Chondrocyte (in vitro differentiated cells): ENCODE data around the gene ACSF3. TPM values are rescaled to one million over a fixed set of nuclear protein-coding genes. Genes with fewer than 3 reads are reported as not detected.
A peak's percentile ranks its signal among the peaks of the same experiment; 100 is the strongest.

Source experiments
- DNase-seq: peaks from one replicate; pipeline ENCODE4 v3.0.0; 2021; ENCODE audit warnings: mixed read lengths, low spot score
- H3K27ac Mint-ChIP-seq: one replicate; pipeline ENCODE4 v1.8.0; 2021; ENCODE audit warnings: mild to moderate bottlenecking, moderate library complexity, mixed read lengths; ENCODE audit not compliant: unreplicated experiment
- H3K27me3 Mint-ChIP-seq: 2 replicates; pipeline ENCODE4 v1.8.0; 2021; ENCODE audit warnings: low read depth, mixed read lengths
- H3K36me3 Mint-ChIP-seq: 2 replicates; pipeline ENCODE4 v1.8.0; 2021; ENCODE audit warnings: low read depth, mixed read lengths
- H3K4me1 Mint-ChIP-seq: 2 replicates; pipeline ENCODE4 v1.8.0; 2021; ENCODE audit warnings: low read depth, mild to moderate bottlenecking, mixed read lengths
- H3K4me3 Mint-ChIP-seq: one replicate; pipeline ENCODE4 v1.8.0; 2021; ENCODE audit warnings: mild to moderate bottlenecking, moderate library complexity, mixed read lengths; ENCODE audit not compliant: unreplicated experiment
- H3K9me3 Mint-ChIP-seq: 2 replicates; pipeline ENCODE4 v1.8.0; 2021; ENCODE audit warnings: low read depth, mixed read lengths
- CTCF ChIP-seq: fragments of 200-600 bp; sonication (generic); IDR thresholded peaks from 2 replicates; pipeline ENCODE4 v1.5.0; 2021; ENCODE audit warnings: antibody characterized with exemption, mild to moderate bottlenecking, moderate library complexity
- long read RNA-seq: library from polyadenylated mRNA; stranded (forward); transcript quantifications from one replicate; pipeline ENCODE4 v2.0.0, GENCODE V29; 2021
- total RNA-seq: library from RNA; stranded (reverse); gene quantifications from 3 replicates; pipeline ENCODE4 v1.2.1, GENCODE V29; 2021

Gene ACSF3
- 19.5 to 24.4 TPM (median 20.8 TPM) in 3 replicates for total RNA-seq
- long read RNA-seq, full-length matches to known transcripts: 24 of 30 reads
- long read RNA-seq, partial matches to known transcripts: 0 of 30 reads
- long read RNA-seq, other reads (novel, unspliced or antisense): 6 of 30 reads

GRCh38 chr16:89093602-89094251 is at the start of gene ACSF3:
Gene ACSF3 (plus strand): TSS chr16:89093852. CDS start chr16:89100682, 6,830 bp downstream.
- H3K36me3 Mint-ChIP-seq: peaks cover 1% of the 10 kb centered on the region
- no peak for TF ChIP-seq CTCF
- H3K4me3 Mint-ChIP-seq: peak within 1 kb of the TSS; percentile 96
- DNase-seq: no peak
- peak within 1 kb of the TSS; percentile 81 for H3K27ac Mint-ChIP-seq
- H3K27me3 Mint-ChIP-seq: peaks cover 23% of the 10 kb centered on the region
- no peaks in the 10 kb centered on the region for H3K9me3 Mint-ChIP-seq
- peaks cover 22% of the 10 kb centered on the region for H3K4me1 Mint-ChIP-seq

GRCh38 chr16:89044418-89045180 is 49.1 kb upstream of the ACSF3 start:
- Mint-ChIP-seq H3K27me3 (peaks cover 18% of the 10 kb centered on the region), H3K27ac (no peak overlapping the region), H3K4me1 (no peaks in the 10 kb centered on the region), H3K36me3 (no peaks in the 10 kb centered on the region), H3K9me3 (peaks cover 3% of the 10 kb centered on the region), H3K4me3 (no peak overlapping the region)
- DNase-seq: peak; percentile 69
- TF ChIP-seq CTCF: no peak

- Mint-ChIP-seq H3K36me3 (no peaks in the 10 kb centered on the region), H3K9me3 (peaks cover 3% of the 10 kb centered on the region), H3K27me3 (peaks cover 20% of the 10 kb centered on the region), H3K4me1 (no peaks in the 10 kb centered on the region), H3K4me3 (no peak overlapping the region), H3K27ac (no peak overlapping the region)
- DNase-seq: peak; percentile 46
- no peak for TF ChIP-seq CTCF
Observed at GRCh38 chr16:89045181-89045815, 48.4 kb upstream of the ACSF3 start.

- peaks cover 3% of the 10 kb centered on the region for H3K9me3 Mint-ChIP-seq
- H3K36me3 Mint-ChIP-seq: no peaks in the 10 kb centered on the region
- H3K4me1 Mint-ChIP-seq: no peaks in the 10 kb centered on the region
- DNase-seq: peak; percentile 9
- no peak overlapping the region for H3K27ac Mint-ChIP-seq
- peaks cover 20% of the 10 kb centered on the region for H3K27me3 Mint-ChIP-seq
- TF ChIP-seq CTCF: no peak
- no peak overlapping the region for H3K4me3 Mint-ChIP-seq
Observed at GRCh38 chr16:89045881-89046280, 47.8 kb upstream of the ACSF3 start.

GRCh38 chr16:89046491-89046890 is 47.2 kb upstream of the ACSF3 start:
- Mint-ChIP-seq H3K36me3 (no peaks in the 10 kb centered on the region), H3K27me3 (peaks cover 20% of the 10 kb centered on the region), H3K9me3 (peaks cover 3% of the 10 kb centered on the region), H3K27ac (no peak overlapping the region), H3K4me3 (no peak overlapping the region), H3K4me1 (no peaks in the 10 kb centered on the region)
- TF ChIP-seq CTCF: no peak
- peak; percentile 59 for DNase-seq
